GM23338 (cell line): ENCODE data around the gene MAD1L1. TPM values are rescaled to one million over a fixed set of nuclear protein-coding genes. Genes with fewer than 3 reads are reported as not detected.

Experiments
- ATAC-seq: fragments of 200-7000 bp; cut with Tn5 transposase; 3 replicates; pipeline ENCODE4 v1.9.1; 2020
- DNase-seq: peaks from one replicate; pipeline ENCODE4 v3.0.0-alpha.2; 2015; ENCODE audit warnings: low spot score
- H2AFZ ChIP-seq: fragments of 200-600 bp; sonication (generic); 2 replicates; pipeline ENCODE4 v1.8.0; 2016; ENCODE audit warnings: antibody characterized with exemption, mild to moderate bottlenecking, moderate library complexity
- H3F3A ChIP-seq: fragments of 200-600 bp; sonication (generic); replicated peaks from 2 replicates; pipeline ENCODE4 v1.8.0; 2017; ENCODE audit warnings: antibody characterized with exemption, mixed run types, low read depth
- H3K27ac ChIP-seq: fragments of 200-600 bp; sonication (generic); 2 replicates; pipeline ENCODE4 v1.6.1; 2016; ENCODE audit warnings: low read depth
- H3K27me3 ChIP-seq: fragments of 200-600 bp; sonication (generic); 2 replicates; pipeline ENCODE4 v1.8.0; 2016; ENCODE audit warnings: mild to moderate bottlenecking, mixed run types, moderate library complexity; ENCODE audit not compliant: insufficient read depth
- H3K36me3 ChIP-seq: fragments of 200-600 bp; sonication (generic); 2 replicates; pipeline ENCODE4 v1.8.0; 2016; ENCODE audit warnings: mild to moderate bottlenecking; ENCODE audit not compliant: insufficient read depth
- H3K4me1 ChIP-seq: fragments of 200-600 bp; sonication (generic); 2 replicates; pipeline ENCODE4 v1.8.0; 2016; ENCODE audit warnings: mild to moderate bottlenecking, moderate library complexity; ENCODE audit not compliant: insufficient read depth
- H3K4me2 ChIP-seq: fragments of 200-600 bp; sonication (generic); 2 replicates; pipeline ENCODE4 v1.7.1; 2017; ENCODE audit warnings: mixed run types
- H3K4me3 ChIP-seq: fragments of 200-600 bp; sonication (generic); 2 replicates; pipeline ENCODE4 v1.6.1; 2016; ENCODE audit warnings: mixed run types
- H3K79me2 ChIP-seq: fragments of 200-600 bp; sonication (generic); replicated peaks from 2 replicates; pipeline ENCODE4 v1.8.0; 2017; ENCODE audit warnings: mild to moderate bottlenecking; ENCODE audit not compliant: insufficient read depth
- H3K9me2 ChIP-seq: fragments of 200-600 bp; sonication (generic); 2 replicates; pipeline ENCODE4 v1.8.0; 2017; ENCODE audit not compliant: insufficient read depth
- H4K20me1 ChIP-seq: fragments of 200-600 bp; sonication (generic); replicated peaks from 2 replicates; pipeline ENCODE4 v1.8.0; 2017; ENCODE audit warnings: mild to moderate bottlenecking; ENCODE audit not compliant: insufficient read depth
- H3K27ac Mint-ChIP-seq: 2 replicates; pipeline ENCODE4 v1.8.0; 2020; ENCODE audit warnings: inconsistent platforms, mild to moderate bottlenecking, moderate library complexity, mixed read lengths
- H3K27me3 Mint-ChIP-seq: 3 replicates; pipeline ENCODE4 v1.8.0; 2022; ENCODE audit warnings: low read depth, mild to moderate bottlenecking, moderate library complexity, mixed read lengths, inconsistent platforms; ENCODE audit not compliant: insufficient read depth, poor library complexity
- H3K36me3 Mint-ChIP-seq: 3 replicates; pipeline ENCODE4 v1.8.0; 2021; ENCODE audit warnings: low read depth, mild to moderate bottlenecking, inconsistent platforms, moderate library complexity, mixed read lengths
- H3K4me1 Mint-ChIP-seq: 3 replicates; pipeline ENCODE4 v1.8.0; 2020; ENCODE audit warnings: mild to moderate bottlenecking, inconsistent platforms, mixed read lengths
- H3K4me3 Mint-ChIP-seq: 3 replicates; pipeline ENCODE4 v1.8.0; 2021; ENCODE audit warnings: moderate library complexity, mild to moderate bottlenecking, inconsistent platforms, mixed read lengths
- H3K9me3 Mint-ChIP-seq: 3 replicates; pipeline ENCODE4 v1.8.0; 2020; ENCODE audit warnings: moderate library complexity, mild to moderate bottlenecking, inconsistent platforms, mixed read lengths
- CREB1 ChIP-seq: fragments of 250-450 bp; sonication (Bioruptor Pico); IDR thresholded peaks from 2 replicates; pipeline ENCODE4 v1.5.0; 2020; ENCODE audit warnings: low read depth, mild to moderate bottlenecking, moderate library complexity
- EZH2 ChIP-seq: fragments of 200-600 bp; sonication (generic); IDR thresholded peaks from one replicate; pipeline ENCODE4 v1.8.0; 2017; ENCODE audit warnings: antibody characterized with exemption, mild to moderate bottlenecking, low read depth; ENCODE audit not compliant: unreplicated experiment
- EZH2phosphoT487 ChIP-seq: fragments of 200-600 bp; sonication (generic); IDR thresholded peaks from one replicate; pipeline ENCODE4 v1.8.1; 2018; ENCODE audit warnings: antibody characterized with exemption; ENCODE audit not compliant: unreplicated experiment
- JUNB ChIP-seq: IDR thresholded peaks from one replicate; pipeline ENCODE4 v1.6.1; 2016; ENCODE audit warnings: antibody characterized with exemption; ENCODE audit not compliant: unreplicated experiment
- POLR2AphosphoS5 ChIP-seq: IDR thresholded peaks from 2 replicates; pipeline ENCODE4 v1.6.1; 2016; ENCODE audit warnings: antibody characterized with exemption, low read depth
- REST ChIP-seq: IDR thresholded peaks from one replicate; pipeline ENCODE4 v1.6.1; 2018; ENCODE audit warnings: antibody characterized with exemption; ENCODE audit not compliant: unreplicated experiment
- ZNF114 ChIP-seq: fragments of 250-450 bp; sonication (Bioruptor Pico); IDR thresholded peaks from 2 replicates; pipeline ENCODE4 v1.5.0; 2020; ENCODE audit warnings: mild to moderate bottlenecking, moderate library complexity
- ZNF331 ChIP-seq: fragments of 250-450 bp; sonication (Bioruptor Pico); IDR thresholded peaks from 2 replicates; pipeline ENCODE4 v1.5.0; 2020; ENCODE audit warnings: low read depth, mild to moderate bottlenecking, moderate library complexity
- polyA plus RNA-seq: library from polyadenylated mRNA; unstranded; fragments of >200 nt; fragmentation: Nextera tagmentation; extraction: Ambion mirVana; gene quantifications from 2 replicates; pipeline ENCODE4 v1.2.1, GENCODE V29; 2016
- total RNA-seq: library from RNA; depleted of rRNA; stranded (reverse); fragments of >200 nt; shearing (Covaris generic); gene quantifications from 2 replicates; pipeline ENCODE4 v1.2.3, GENCODE V29; 2014
- TF ChIP-seq, protein P1 (sequence below), 2 experiments: fragments of 200-600 bp in 1 of 2; sonication (generic) in 1 of 2; conservative IDR thresholded peaks; 2 replicates each; pipeline versions ENCODE4 v1.5.1 to v1.6.1; 2016 to 2017; ENCODE audit warnings: antibody characterized with exemption in 2 of 2, low read depth in 2 of 2, mild to moderate bottlenecking in 2 of 2, moderate library complexity in 1 of 2
- TF ChIP-seq, protein P2 (sequence below): IDR thresholded peaks from 2 replicates; pipeline ENCODE4 v1.6.1; 2016; ENCODE audit warnings: antibody characterized with exemption

Gene MAD1L1
- total and polyA plus RNA-seq, 2 experiments from 2014 or later, result 40.3 to 59.3 TPM

GRCh38 chr7:2281541-2281940 lies 48.8 kb upstream of the MAD1L1 start:
- Mint-ChIP-seq H3K9me3 (no peaks in the 10 kb centered on the region), H3K27me3 (peaks cover 8% of the 10 kb centered on the region), H3K36me3 (no peaks in the 10 kb centered on the region), H3K27ac (peak overlapping the region; percentile 2; the same call in 1 of the 2 replicates), H3K4me1 (peaks cover 12% of the 10 kb centered on the region; the same call in 2 of the 3 replicates), H3K4me3 (no peak overlapping the region)
- Histone ChIP-seq H3K27ac (0 out of 2 replicates have a peak overlapping the region, but pooled peaks have one; percentile 63), H3K79me2 (peaks cover 31% of the 10 kb centered on the region), H3F3A (no peaks in the 10 kb centered on the region), H3K4me2 (no peak overlapping the region), H3K4me1 (no peaks in the 10 kb centered on the region; the same call in 1 of the 2 replicates), H3K9me2 (no peaks in the 10 kb centered on the region), H3K36me3 (no peaks in the 10 kb centered on the region), H4K20me1 (no peaks in the 10 kb centered on the region; the same call in 1 of the 2 replicates), H3K27me3 (no peaks in the 10 kb centered on the region), H2AFZ (no peak overlapping the region), H3K4me3 (no peak overlapping the region)
- TF ChIP-seq POLR2AphosphoS5, result no peak
- no peak for TF ChIP-seq CREB1
- no peak for TF ChIP-seq EZH2phosphoT487
- TF ChIP-seq EZH2, result no peak
- TF ChIP-seq, protein P1, sequence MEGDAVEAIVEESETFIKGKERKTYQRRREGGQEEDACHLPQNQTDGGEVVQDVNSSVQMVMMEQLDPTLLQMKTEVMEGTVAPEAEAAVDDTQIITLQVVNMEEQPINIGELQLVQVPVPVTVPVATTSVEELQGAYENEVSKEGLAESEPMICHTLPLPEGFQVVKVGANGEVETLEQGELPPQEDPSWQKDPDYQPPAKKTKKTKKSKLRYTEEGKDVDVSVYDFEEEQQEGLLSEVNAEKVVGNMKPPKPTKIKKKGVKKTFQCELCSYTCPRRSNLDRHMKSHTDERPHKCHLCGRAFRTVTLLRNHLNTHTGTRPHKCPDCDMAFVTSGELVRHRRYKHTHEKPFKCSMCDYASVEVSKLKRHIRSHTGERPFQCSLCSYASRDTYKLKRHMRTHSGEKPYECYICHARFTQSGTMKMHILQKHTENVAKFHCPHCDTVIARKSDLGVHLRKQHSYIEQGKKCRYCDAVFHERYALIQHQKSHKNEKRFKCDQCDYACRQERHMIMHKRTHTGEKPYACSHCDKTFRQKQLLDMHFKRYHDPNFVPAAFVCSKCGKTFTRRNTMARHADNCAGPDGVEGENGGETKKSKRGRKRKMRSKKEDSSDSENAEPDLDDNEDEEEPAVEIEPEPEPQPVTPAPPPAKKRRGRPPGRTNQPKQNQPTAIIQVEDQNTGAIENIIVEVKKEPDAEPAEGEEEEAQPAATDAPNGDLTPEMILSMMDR (conservative IDR thresholded peaks at IDR 0.05; ENCODE audit: low read depth in 2 of 2), result no peak
- TF ChIP-seq JUNB, result no peak
- TF ChIP-seq, protein P2, sequence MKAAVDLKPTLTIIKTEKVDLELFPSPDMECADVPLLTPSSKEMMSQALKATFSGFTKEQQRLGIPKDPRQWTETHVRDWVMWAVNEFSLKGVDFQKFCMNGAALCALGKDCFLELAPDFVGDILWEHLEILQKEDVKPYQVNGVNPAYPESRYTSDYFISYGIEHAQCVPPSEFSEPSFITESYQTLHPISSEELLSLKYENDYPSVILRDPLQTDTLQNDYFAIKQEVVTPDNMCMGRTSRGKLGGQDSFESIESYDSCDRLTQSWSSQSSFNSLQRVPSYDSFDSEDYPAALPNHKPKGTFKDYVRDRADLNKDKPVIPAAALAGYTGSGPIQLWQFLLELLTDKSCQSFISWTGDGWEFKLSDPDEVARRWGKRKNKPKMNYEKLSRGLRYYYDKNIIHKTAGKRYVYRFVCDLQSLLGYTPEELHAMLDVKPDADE, result no peak
- TF ChIP-seq ZNF331 (CRISPR knock-in tag), result no peak
- DNase-seq, result no peak
- no peak for ATAC-seq

GRCh38 chr7:2280424-2280823 lies 47.7 kb upstream of the MAD1L1 start:
- no peak overlapping the region for H3K4me2 ChIP-seq
- no peaks in the 10 kb centered on the region for H3K27me3 ChIP-seq
- H4K20me1 ChIP-seq, result no peaks in the 10 kb centered on the region; the same call in 1 of the 2 replicates
- TF ChIP-seq REST (no peak), POLR2AphosphoS5 (no peak), ZNF114 (CRISPR knock-in tag) (no peak), EZH2 (no peak), JUNB (no peak), EZH2phosphoT487 (no peak)
- TF ChIP-seq, protein P2, result no peak

More at GRCh38 chr7:2280424-2280823, 47.7 kb upstream of the MAD1L1 start:
- Histone ChIP-seq H2AFZ (no peak overlapping the region), H3K4me1 (no peaks in the 10 kb centered on the region; the same call in 1 of the 2 replicates), H3F3A (no peaks in the 10 kb centered on the region), H3K9me2 (no peaks in the 10 kb centered on the region), H3K27ac (no peak overlapping the region), H3K36me3 (no peaks in the 10 kb centered on the region), H3K79me2 (peaks cover 31% of the 10 kb centered on the region), H3K4me3 (no peak overlapping the region)
- H3K27me3 Mint-ChIP-seq, result peaks cover 8% of the 10 kb centered on the region
- no peak for ATAC-seq
- H3K9me3 Mint-ChIP-seq, result no peaks in the 10 kb centered on the region
- no peaks in the 10 kb centered on the region for H3K36me3 Mint-ChIP-seq
- peaks cover 12% of the 10 kb centered on the region; the same call in 2 of the 3 replicates for H3K4me1 Mint-ChIP-seq
- H3K27ac Mint-ChIP-seq, result no peak overlapping the region
- DNase-seq, result no peak
- no peak overlapping the region for H3K4me3 Mint-ChIP-seq
